ENCODE measurements around the gene IL17RC. TPM values are rescaled to one million over a fixed set of nuclear protein-coding genes. Genes with fewer than 3 reads are reported as not detected.

The IL17RC gene
- total RNA-seq, 2 experiments from 2014 or later, result 0.23 to 0.73 TPM

GRCh38 chr3:9948586-9948985 is 31.7 kb downstream of the IL17RC start:
- CTCF ChIA-PET (ENCODE audit: unreplicated experiment), result no interaction called here
- no TSS peak for BruUV-seq (replicated peaks)
- no peak overlapping the region for H3K4me3 ChIP-seq (ENCODE audit: low read depth, low read length, poor library complexity, severe bottlenecking)
- no peaks in the 10 kb centered on the region for H3K9me2 ChIP-seq (ENCODE audit: insufficient read depth, low read length)
- H3K27ac ChIP-seq (ENCODE audit: low read depth, low read length, poor library complexity, severe bottlenecking), result no peak overlapping the region
- no peak overlapping the region for H3K4me2 ChIP-seq (ENCODE audit: low read length)
- no peaks in the 10 kb centered on the region for H3K79me2 ChIP-seq (ENCODE audit: insufficient read depth, low read depth, low read length)
- no peak for DNase-seq (ENCODE audit: low spot score)
- no peak overlapping the region for H2AFZ ChIP-seq (ENCODE audit: low read length)
- intact Hi-C loops (cut with micrococcal nuclease; ENCODE audit: unreplicated experiment), result no loop called here
- H3K36me3 ChIP-seq (ENCODE audit: insufficient read depth, low read length), result no peaks in the 10 kb centered on the region
- no peaks in the 10 kb centered on the region for H4K20me1 ChIP-seq (ENCODE audit: insufficient read depth, low read length)
- TF ChIP-seq EZH2phosphoT487 (IDR thresholded peaks at IDR 0.05; ENCODE audit: borderline replicate concordance, low read depth, low read length) (no peak), CTCF (conservative IDR thresholded peaks at IDR 0.05; ENCODE audit: low read length) (no peak)
- peaks cover 12% of the 10 kb centered on the region for H3K4me1 ChIP-seq (ENCODE audit: insufficient read depth, low read length, poor library complexity, severe bottlenecking)
- H3K9me3 ChIP-seq (ENCODE audit: low read length), result no peaks in the 10 kb centered on the region
- POLR2A ChIA-PET, result no interaction called here

- no peaks in the 10 kb centered on the region for H3K79me2 ChIP-seq (ENCODE audit: insufficient read depth, low read depth, low read length)
- H3K4me2 ChIP-seq (ENCODE audit: low read length), result no peak overlapping the region
- no peaks in the 10 kb centered on the region for H3K9me2 ChIP-seq (ENCODE audit: insufficient read depth, low read length)
- no TSS peak for BruUV-seq (replicated peaks)
- H4K20me1 ChIP-seq (ENCODE audit: insufficient read depth, low read length), result no peaks in the 10 kb centered on the region
- no peak overlapping the region for H2AFZ ChIP-seq (ENCODE audit: low read length)
- no peak overlapping the region for H3K27ac ChIP-seq (ENCODE audit: low read depth, low read length, poor library complexity, severe bottlenecking)
- intact Hi-C loops (cut with micrococcal nuclease; ENCODE audit: unreplicated experiment), result no loop called here
- peaks cover 12% of the 10 kb centered on the region for H3K4me1 ChIP-seq (ENCODE audit: insufficient read depth, low read length, poor library complexity, severe bottlenecking)
- no peaks in the 10 kb centered on the region for H3K36me3 ChIP-seq (ENCODE audit: insufficient read depth, low read length)
- POLR2A ChIA-PET, result no interaction called here
- no peak overlapping the region for H3K4me3 ChIP-seq (ENCODE audit: low read depth, low read length, poor library complexity, severe bottlenecking)
- TF ChIP-seq EZH2phosphoT487 (IDR thresholded peaks at IDR 0.05; ENCODE audit: borderline replicate concordance, low read depth, low read length), result no peak
- no peak for TF ChIP-seq CTCF (conservative IDR thresholded peaks at IDR 0.05; ENCODE audit: low read length)
- CTCF ChIA-PET (ENCODE audit: unreplicated experiment), result no interaction called here
- no peak for DNase-seq (ENCODE audit: low spot score)
- H3K9me3 ChIP-seq (ENCODE audit: low read length), result no peaks in the 10 kb centered on the region
These were observed 32.2 kb downstream of the IL17RC start for GRCh38 chr3:9949115-9949514.

GRCh38 chr3:9949626-9950025 is 32.7 kb downstream of the IL17RC start:
- Histone ChIP-seq H3K9me3 (ENCODE audit: low read length) (no peaks in the 10 kb centered on the region), H3K36me3 (ENCODE audit: insufficient read depth, low read length) (no peaks in the 10 kb centered on the region), H3K4me3 (ENCODE audit: low read depth, low read length, poor library complexity, severe bottlenecking) (no peak overlapping the region), H3K79me2 (ENCODE audit: insufficient read depth, low read depth, low read length) (no peaks in the 10 kb centered on the region), H3K9me2 (ENCODE audit: insufficient read depth, low read length) (no peaks in the 10 kb centered on the region), H3K4me2 (ENCODE audit: low read length) (no peak overlapping the region), H3K27ac (ENCODE audit: low read depth, low read length, poor library complexity, severe bottlenecking) (no peak overlapping the region), H3K4me1 (ENCODE audit: insufficient read depth, low read length, poor library complexity, severe bottlenecking) (peaks cover 12% of the 10 kb centered on the region), H4K20me1 (ENCODE audit: insufficient read depth, low read length) (no peaks in the 10 kb centered on the region), H2AFZ (ENCODE audit: low read length) (no peak overlapping the region)
- intact Hi-C loops (cut with micrococcal nuclease; ENCODE audit: unreplicated experiment), result no loop called here
- no peak for DNase-seq (ENCODE audit: low spot score)
- POLR2A ChIA-PET, result interaction anchor here (0.9 kb wide), 1 partner anchor 16 kb away, joined by 5 read pairs; no protein-coding TSS in a partner anchor
- CTCF ChIA-PET (ENCODE audit: unreplicated experiment), result no interaction called here
- no TSS peak for BruUV-seq (replicated peaks)
- no peak for TF ChIP-seq EZH2phosphoT487 (IDR thresholded peaks at IDR 0.05; ENCODE audit: borderline replicate concordance, low read depth, low read length)

Data from OCI-LY7 (cell line).